ENCODE measurements around the gene AGAP1.

The AGAP1 gene

GRCh38 chr2:236169151-236169721 lies 675.4 kb downstream of the AGAP1 start:
- DNase-seq = no peak

- DNase-seq = no peak
These were observed 676.1 kb downstream of the AGAP1 start for GRCh38 chr2:236169741-236170589.

GRCh38 chr2:236170590-236171165 lies 676.8 kb downstream of the AGAP1 start:
- no peak for DNase-seq

- no peak for DNase-seq
These were observed 677.4 kb downstream of the AGAP1 start for GRCh38 chr2:236171181-236171679.

- no peak for DNase-seq
These were observed 677.9 kb downstream of the AGAP1 start for GRCh38 chr2:236171680-236172254.

- no peak for DNase-seq
These were observed 678.6 kb downstream of the AGAP1 start for GRCh38 chr2:236172255-236173035.

- no peak for DNase-seq
These were observed 679.3 kb downstream of the AGAP1 start for GRCh38 chr2:236173036-236173728.

GRCh38 chr2:236173729-236174607 lies 680.1 kb downstream of the AGAP1 start:
- no peak for DNase-seq

- no peak for DNase-seq
These were observed 681.8 kb downstream of the AGAP1 start for GRCh38 chr2:236175548-236176150.

- DNase-seq = no peak
These were observed 682.6 kb downstream of the AGAP1 start for GRCh38 chr2:236176417-236176816.

- no peak for DNase-seq
These were observed 683.1 kb downstream of the AGAP1 start for GRCh38 chr2:236176951-236177350.

GRCh38 chr2:236177604-236177966 lies 683.7 kb downstream of the AGAP1 start:
- no peak for DNase-seq

GRCh38 chr2:236177967-236178889 lies 684.4 kb downstream of the AGAP1 start:
- DNase-seq = peak; percentile 56

- DNase-seq = no peak
These were observed 685.0 kb downstream of the AGAP1 start for GRCh38 chr2:236178890-236179235.

GRCh38 chr2:236179236-236180075 lies 685.6 kb downstream of the AGAP1 start:
- DNase-seq = no peak

- DNase-seq = peak; percentile 71
These were observed 686.4 kb downstream of the AGAP1 start for GRCh38 chr2:236180076-236180816.

GRCh38 chr2:236180831-236181453 lies 687.1 kb downstream of the AGAP1 start:
- peak; percentile 43 for DNase-seq

All from NCI-H226 (cell line).